Activated T-helper 2 cell treated with anti-CD3 and anti-CD28 coated beads, Interferon-gamma antibody, Interleukin-2, Interleukin-4, amounts not matched to agents 10 μg/mL and 5 μg/mL and 100 μg/mL, durations not matched to agents 14 hours and 24 hours and 36 hours (primary cell): ENCODE data around the gene APRT. TPM values are rescaled to one million over a fixed set of nuclear protein-coding genes. Genes with fewer than 3 reads are reported as not detected.
"Not testable (repeated sequence)": the region's sequence is repeated elsewhere in the genome, so short reads cannot be mapped to it uniquely, and the experiment has no call there.

ENCODE experiments used
- DNase-seq: peaks from one replicate; pipeline ENCODE4 v3.0.0; 2021; ENCODE audit warnings: low spot score
- H3K27ac Mint-ChIP-seq: one replicate; pipeline ENCODE4 v1.8.0; 2021; ENCODE audit warnings: mixed read lengths
- H3K27me3 Mint-ChIP-seq: one replicate; pipeline ENCODE4 v1.8.0; 2021; ENCODE audit warnings: low read depth, mixed read lengths
- H3K36me3 Mint-ChIP-seq: one replicate; pipeline ENCODE4 v1.8.0; 2021; ENCODE audit warnings: low read depth, mixed read lengths
- H3K4me1 Mint-ChIP-seq: one replicate; pipeline ENCODE4 v1.8.0; 2021; ENCODE audit warnings: low read depth, mixed read lengths
- H3K4me3 Mint-ChIP-seq: one replicate; pipeline ENCODE4 v1.8.0; 2021; ENCODE audit warnings: low read depth, mild to moderate bottlenecking, moderate library complexity, mixed read lengths
- H3K9me3 Mint-ChIP-seq: one replicate; pipeline ENCODE4 v1.8.0; 2021; ENCODE audit warnings: mixed read lengths
- intact Hi-C: fragments of 100-400 bp; cut with micrococcal nuclease; formaldehyde crosslinking; loops from one replicate; pipeline ENCODE4 v1.15.1; 2023
- total RNA-seq: library from RNA; stranded (reverse); gene quantifications from 2 replicates; pipeline ENCODE4 v1.2.3, GENCODE V29; 2022

The APRT gene
- total RNA-seq, 1 donor from 2014 or later, result 294 TPM

GRCh38 chr16:88796278-88796677 is 15.4 kb downstream of the APRT start:
- peaks cover 36% of the 10 kb centered on the region for H3K4me1 Mint-ChIP-seq
- intact Hi-C loops, result no loop called here

GRCh38 chr16:88793251-88793954 is 18.3 kb downstream of the APRT start:
- Mint-ChIP-seq H3K4me1 (peaks cover 32% of the 10 kb centered on the region), H3K27ac (no peak overlapping the region), H3K4me3 (peak overlapping the region; percentile 15), H3K9me3 (no peaks in the 10 kb centered on the region), H3K27me3 (no peaks in the 10 kb centered on the region), H3K36me3 (no peaks in the 10 kb centered on the region)
- DNase-seq, result peak; percentile 16
- intact Hi-C loops, result no loop called here

More at GRCh38 chr16:88796278-88796677, 15.4 kb downstream of the APRT start:
- Mint-ChIP-seq H3K9me3 (no peaks in the 10 kb centered on the region), H3K36me3 (peaks cover 5% of the 10 kb centered on the region), H3K4me3 (no peak overlapping the region), H3K27me3 (no peaks in the 10 kb centered on the region), H3K27ac (no peak overlapping the region)
- DNase-seq, result no peak

- Mint-ChIP-seq H3K4me1 (peaks cover 32% of the 10 kb centered on the region), H3K27me3 (no peaks in the 10 kb centered on the region), H3K9me3 (no peaks in the 10 kb centered on the region), H3K36me3 (no peaks in the 10 kb centered on the region), H3K27ac (peak overlapping the region; percentile 48), H3K4me3 (peak overlapping the region; percentile 19)
- no peak for DNase-seq
- intact Hi-C loops, result no loop called here
These were observed 19.0 kb downstream of the APRT start for GRCh38 chr16:88792668-88793250.

- DNase-seq, result no peak
- H3K4me1 Mint-ChIP-seq, result peaks cover 32% of the 10 kb centered on the region
- no peaks in the 10 kb centered on the region for H3K36me3 Mint-ChIP-seq
- intact Hi-C loops, result no loop called here
- H3K4me3 Mint-ChIP-seq, result no peak overlapping the region
- no peaks in the 10 kb centered on the region for H3K27me3 Mint-ChIP-seq
- peak overlapping the region; percentile 48 for H3K27ac Mint-ChIP-seq
- no peaks in the 10 kb centered on the region for H3K9me3 Mint-ChIP-seq
These were observed 19.6 kb downstream of the APRT start for GRCh38 chr16:88792078-88792550.

GRCh38 chr16:88790312-88791211 is 21.2 kb downstream of the APRT start:
- Mint-ChIP-seq H3K4me3 (peak overlapping the region; percentile 62), H3K9me3 (no peaks in the 10 kb centered on the region), H3K4me1 (peaks cover 32% of the 10 kb centered on the region), H3K36me3 (no peaks in the 10 kb centered on the region), H3K27ac (peak overlapping the region; percentile 85), H3K27me3 (no peaks in the 10 kb centered on the region)
- no peak for DNase-seq
- intact Hi-C loops, result loop anchor here (1.0 kb wide), 1 partner anchor 8 kb away; no protein-coding TSS in a partner anchor

GRCh38 chr16:88789594-88789993 is 22.1 kb downstream of the APRT start:
- no peaks in the 10 kb centered on the region for H3K9me3 Mint-ChIP-seq
- no peaks in the 10 kb centered on the region for H3K27me3 Mint-ChIP-seq
- peaks cover 24% of the 10 kb centered on the region for H3K4me1 Mint-ChIP-seq
- no peak overlapping the region for H3K4me3 Mint-ChIP-seq
- intact Hi-C loops, result loop anchor here (10.0 kb wide), 3 partner anchors 215 to 705 kb away; partner anchors contain the start of genes ANKRD11, ZC3H18 and ZFPM1
- H3K36me3 Mint-ChIP-seq, result no peaks in the 10 kb centered on the region
- DNase-seq, result no peak
- H3K27ac Mint-ChIP-seq, result no peak overlapping the region

- H3K36me3 Mint-ChIP-seq, H3K4me3 Mint-ChIP-seq, H3K27me3 Mint-ChIP-seq, H3K27ac Mint-ChIP-seq, DNase-seq, H3K9me3 Mint-ChIP-seq: not testable (repeated sequence)
- peaks cover 24% of the 10 kb centered on the region for H3K4me1 Mint-ChIP-seq
- intact Hi-C loops, result loop anchor here (10.0 kb wide), 3 partner anchors 214 to 706 kb away; partner anchors contain the start of genes ANKRD11, ZC3H18 and ZFPM1
These were observed 23.0 kb downstream of the APRT start for GRCh38 chr16:88788749-88789148.

- Mint-ChIP-seq H3K27ac (no peak overlapping the region), H3K4me1 (peaks cover 26% of the 10 kb centered on the region), H3K27me3 (no peaks in the 10 kb centered on the region), H3K36me3 (peaks cover 4% of the 10 kb centered on the region), H3K9me3 (no peaks in the 10 kb centered on the region), H3K4me3 (no peak overlapping the region)
- DNase-seq, result no peak
- intact Hi-C loops, result loop anchor here (10.0 kb wide), 3 partner anchors 213 to 707 kb away; partner anchors contain the start of genes ANKRD11, ZC3H18 and ZFPM1
These were observed 24.0 kb downstream of the APRT start for GRCh38 chr16:88787579-88788314.

GRCh38 chr16:88785106-88785924 is 26.4 kb downstream of the APRT start, which contains the start of gene PIEZO1:
PIEZO1 (minus strand) TSS chr16:88785220; CDS start chr16:88784964, 256 bp downstream.
- intact Hi-C loops, result loop anchor here (2.0 to 10.0 kb wide), 5 partner anchors 41 to 709 kb away; partner anchors contain the start of genes ANKRD11, ZC3H18 and ZFPM1
- H3K36me3 Mint-ChIP-seq, result peaks cover 7% of the 10 kb centered on the region
- H3K27ac Mint-ChIP-seq, result peak within 1 kb of the TSS; percentile 80
- peaks cover 40% of the 10 kb centered on the region for H3K4me1 Mint-ChIP-seq
- no peaks in the 10 kb centered on the region for H3K9me3 Mint-ChIP-seq
- H3K4me3 Mint-ChIP-seq, result peak within 1 kb of the TSS; percentile 86
- DNase-seq, result peak; percentile 71
- H3K27me3 Mint-ChIP-seq, result no peaks in the 10 kb centered on the region

- Mint-ChIP-seq H3K36me3 (peaks cover 9% of the 10 kb centered on the region), H3K9me3 (no peaks in the 10 kb centered on the region), H3K4me3 (no peak overlapping the region), H3K4me1 (peaks cover 41% of the 10 kb centered on the region), H3K27me3 (no peaks in the 10 kb centered on the region), H3K27ac (no peak overlapping the region)
- intact Hi-C loops, result loop anchor here (2.0 to 10.0 kb wide), 5 partner anchors 40 to 710 kb away; partner anchors contain the start of genes ANKRD11, ZC3H18 and ZFPM1
- no peak for DNase-seq
These were observed 26.9 kb downstream of the APRT start for GRCh38 chr16:88784856-88785105.

- Mint-ChIP-seq H3K4me3 (peak overlapping the region; percentile 86), H3K9me3 (no peaks in the 10 kb centered on the region), H3K4me1 (peaks cover 38% of the 10 kb centered on the region), H3K36me3 (peaks cover 9% of the 10 kb centered on the region), H3K27ac (peak overlapping the region; percentile 80), H3K27me3 (no peaks in the 10 kb centered on the region)
- intact Hi-C loops, result loop anchor here (2.0 to 10.0 kb wide), 5 partner anchors 39 to 711 kb away; partner anchors contain the start of genes ANKRD11, ZC3H18 and ZFPM1
- peak; percentile 43 for DNase-seq
These were observed 27.5 kb downstream of the APRT start for GRCh38 chr16:88784074-88784855.
